ENCODE results near the gene TSNAX.
A peak's percentile ranks its signal among the peaks of the same experiment; 100 is the strongest.
"Not testable (repeated sequence)": the region's sequence is repeated elsewhere in the genome, so short reads cannot be mapped to it uniquely, and the experiment has no call there.

TSNAX gene

DNA sequence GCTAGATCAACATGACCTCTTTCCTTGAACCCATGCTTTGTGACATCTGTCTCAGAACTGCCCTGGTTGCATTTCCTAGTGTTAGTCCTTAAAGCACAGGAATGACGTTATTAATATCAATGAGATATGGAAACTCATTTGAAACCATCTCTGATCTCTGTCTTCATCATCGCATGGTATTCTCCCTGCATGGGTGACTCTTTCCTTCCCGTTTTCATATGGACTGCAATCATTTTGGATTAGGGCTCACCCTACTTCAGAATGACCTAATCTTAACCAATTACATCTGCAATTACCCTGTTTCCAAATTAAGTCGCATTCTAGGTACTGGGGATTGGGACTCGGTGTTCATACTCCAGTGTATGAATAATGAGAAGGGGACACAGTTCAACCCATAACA is 56.5 kb downstream of the TSNAX start:
- H3K27me3 ChIP-seq (ENCODE audit: insufficient read depth, low read length), result no peaks in the 10 kb centered on the region
- H3K4me3 ChIP-seq (ENCODE audit: low read depth, low read length), result no peak overlapping the region
- H3K36me3 ChIP-seq (ENCODE audit: insufficient read depth, low read length), result no peaks in the 10 kb centered on the region
- H2AFZ ChIP-seq (ENCODE audit: low read length, unreplicated experiment), result no peak overlapping the region
- H3K4me1 ChIP-seq (ENCODE audit: control insufficient read depth, insufficient read depth, low read length, unreplicated experiment), result peaks cover 4% of the 10 kb centered on the region
- no peak overlapping the region for H3K27ac ChIP-seq (ENCODE audit: low read depth, low read length)
- H3K79me2 ChIP-seq (ENCODE audit: control insufficient read depth, insufficient read depth, low read length, unreplicated experiment), result no peaks in the 10 kb centered on the region

DNA sequence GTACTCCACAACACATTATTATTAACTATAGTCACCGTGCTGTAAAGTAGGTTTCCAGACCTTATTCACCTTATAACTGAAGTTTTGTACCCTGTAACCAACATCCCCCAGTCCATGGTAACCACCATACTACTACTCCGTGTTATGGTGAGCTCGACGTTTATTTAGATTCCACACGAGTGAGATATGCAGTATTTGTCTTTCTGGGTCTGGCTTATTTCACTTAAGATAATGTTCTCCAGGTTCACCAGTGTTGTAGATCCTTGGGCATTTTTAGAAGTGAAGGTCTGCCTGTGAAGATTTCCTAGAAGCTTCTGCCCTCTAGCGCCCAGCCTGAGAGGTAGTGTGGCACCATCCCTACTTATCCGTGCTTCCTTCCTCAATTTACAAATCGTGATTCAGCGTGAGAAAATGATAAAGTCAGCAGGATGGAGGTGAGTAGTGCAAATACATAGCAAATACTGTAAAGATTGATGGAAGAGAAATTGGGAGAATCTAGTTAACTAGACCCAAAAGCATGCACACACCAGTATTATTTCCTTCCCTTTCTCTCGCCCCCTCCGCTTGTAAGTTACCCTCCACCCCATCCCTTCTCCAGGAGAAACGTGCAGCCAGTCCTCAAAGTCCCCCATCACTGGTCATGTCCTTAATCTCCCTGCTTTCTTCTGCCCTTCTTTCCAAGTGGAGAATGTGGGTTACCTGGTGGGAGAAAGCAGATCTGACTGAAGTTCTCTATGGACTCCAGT is 62.2 kb downstream of the TSNAX start:
- H3K27ac ChIP-seq (ENCODE audit: low read depth, low read length), result no peak overlapping the region
- no peaks in the 10 kb centered on the region for H3K4me1 ChIP-seq (ENCODE audit: control insufficient read depth, insufficient read depth, low read length, unreplicated experiment)
- no peak overlapping the region for H3K4me3 ChIP-seq (ENCODE audit: low read depth, low read length)
- H3K79me2 ChIP-seq (ENCODE audit: control insufficient read depth, insufficient read depth, low read length, unreplicated experiment), result no peaks in the 10 kb centered on the region
- no peaks in the 10 kb centered on the region for H3K36me3 ChIP-seq (ENCODE audit: insufficient read depth, low read length)
- no peaks in the 10 kb centered on the region for H3K27me3 ChIP-seq (ENCODE audit: insufficient read depth, low read length)
- peak overlapping the region; percentile 67 for H2AFZ ChIP-seq (ENCODE audit: low read length, unreplicated experiment)

DNA sequence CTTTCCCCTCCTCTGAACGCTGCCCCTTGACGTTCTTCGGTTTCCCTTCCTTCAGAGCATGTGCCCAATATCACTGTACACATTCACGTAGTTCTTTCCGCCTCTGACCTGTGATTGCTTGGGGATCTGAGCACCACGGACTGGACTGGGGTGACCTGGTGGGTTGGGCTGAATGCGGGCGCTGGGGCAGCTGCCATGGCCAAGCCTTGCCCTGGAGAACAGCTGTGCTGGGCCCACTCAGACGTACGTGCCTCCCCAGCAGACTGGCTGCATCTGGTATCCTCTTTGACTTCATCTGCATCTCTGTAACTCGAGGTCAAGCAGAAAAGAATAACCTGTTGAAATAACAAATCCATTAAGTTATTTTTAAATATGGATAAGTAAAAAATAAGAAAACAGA is 63.0 kb downstream of the TSNAX start:
- no peak overlapping the region for H3K4me3 ChIP-seq (ENCODE audit: low read depth, low read length)
- H2AFZ ChIP-seq (ENCODE audit: low read length, unreplicated experiment), result no peak overlapping the region
- no peaks in the 10 kb centered on the region for H3K36me3 ChIP-seq (ENCODE audit: insufficient read depth, low read length)

DNA sequence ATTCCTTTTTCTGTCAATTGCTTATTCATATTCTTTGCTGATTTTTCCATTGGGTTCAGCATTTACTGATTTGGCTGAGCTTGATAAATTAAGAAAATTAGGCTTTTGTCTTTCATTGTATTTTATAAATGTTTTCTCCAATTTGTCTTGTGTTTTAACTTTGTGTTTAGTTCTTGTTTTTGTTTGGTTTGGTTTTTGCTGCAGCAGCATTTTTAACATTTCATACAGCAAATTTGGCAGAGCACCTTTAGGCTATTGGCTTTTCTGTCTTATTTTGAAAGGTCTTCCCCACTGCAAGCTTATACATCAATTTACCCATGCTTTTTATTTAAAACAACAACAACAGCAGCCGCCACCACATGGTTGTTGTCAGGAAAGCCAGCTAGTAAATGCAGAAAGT is 64.3 kb downstream of the TSNAX start:
- Histone ChIP-seq H3K27ac (ENCODE audit: low read depth, low read length) (no peak overlapping the region), H3K4me1 (ENCODE audit: control insufficient read depth, insufficient read depth, low read length, unreplicated experiment) (no peaks in the 10 kb centered on the region), H3K36me3 (ENCODE audit: insufficient read depth, low read length) (no peaks in the 10 kb centered on the region), H3K79me2 (ENCODE audit: control insufficient read depth, insufficient read depth, low read length, unreplicated experiment) (no peaks in the 10 kb centered on the region), H3K27me3 (ENCODE audit: insufficient read depth, low read length) (no peaks in the 10 kb centered on the region), H2AFZ (ENCODE audit: low read length, unreplicated experiment) (no peak overlapping the region), H3K4me3 (ENCODE audit: low read depth, low read length) (no peak overlapping the region)

More for the DNA sequence above, 63.0 kb downstream of the TSNAX start:
- Histone ChIP-seq H3K79me2 (ENCODE audit: control insufficient read depth, insufficient read depth, low read length, unreplicated experiment) (no peaks in the 10 kb centered on the region), H3K27me3 (ENCODE audit: insufficient read depth, low read length) (no peaks in the 10 kb centered on the region), H3K4me1 (ENCODE audit: control insufficient read depth, insufficient read depth, low read length, unreplicated experiment) (no peaks in the 10 kb centered on the region), H3K27ac (ENCODE audit: low read depth, low read length) (no peak overlapping the region)

DNA sequence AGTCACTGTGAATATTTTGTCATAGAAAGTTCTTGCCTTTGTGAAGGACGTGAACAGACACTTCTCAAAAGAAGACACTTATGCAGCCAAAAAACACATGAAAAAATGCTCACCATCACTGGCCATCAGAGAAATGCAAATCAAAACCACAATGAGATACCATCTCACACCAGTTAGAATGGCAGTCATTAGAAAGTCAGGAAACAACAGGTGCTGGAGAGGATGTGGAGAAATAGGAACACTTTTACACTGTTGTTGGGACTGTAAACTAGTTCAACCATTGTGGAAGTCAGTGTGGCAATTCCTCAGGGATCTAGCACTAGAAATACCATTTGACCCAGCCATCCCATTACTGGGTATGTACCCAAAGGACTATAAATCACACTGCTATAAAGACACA is 64.8 kb downstream of the TSNAX start:
- H3K4me1 ChIP-seq (ENCODE audit: control insufficient read depth, insufficient read depth, low read length, unreplicated experiment); H2AFZ ChIP-seq (ENCODE audit: low read length, unreplicated experiment); H3K36me3 ChIP-seq (ENCODE audit: insufficient read depth, low read length); H3K27me3 ChIP-seq (ENCODE audit: insufficient read depth, low read length); H3K27ac ChIP-seq (ENCODE audit: low read depth, low read length); H3K4me3 ChIP-seq (ENCODE audit: low read depth, low read length); H3K79me2 ChIP-seq (ENCODE audit: control insufficient read depth, insufficient read depth, low read length, unreplicated experiment): not testable (repeated sequence)

DNA sequence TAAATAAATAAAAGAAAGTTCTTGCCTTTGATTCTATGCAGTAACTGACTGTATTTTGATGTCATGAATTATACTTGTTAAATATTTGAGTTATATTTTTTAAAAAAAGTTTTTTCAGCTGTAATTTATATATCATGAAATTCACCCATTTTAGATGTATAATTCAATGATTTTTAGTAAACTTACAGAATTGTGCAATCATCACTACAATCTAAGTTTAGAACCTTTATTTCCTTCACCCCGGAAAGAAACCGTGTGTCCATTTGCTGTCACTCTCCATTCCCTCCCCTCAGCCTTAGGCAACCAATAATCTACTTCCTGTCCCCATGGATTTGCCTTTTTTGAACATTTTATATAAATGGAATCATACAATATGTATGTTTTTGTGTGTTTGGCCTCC is 65.7 kb downstream of the TSNAX start:
- H3K79me2 ChIP-seq (ENCODE audit: control insufficient read depth, insufficient read depth, low read length, unreplicated experiment), result no peaks in the 10 kb centered on the region
- no peaks in the 10 kb centered on the region for H3K4me1 ChIP-seq (ENCODE audit: control insufficient read depth, insufficient read depth, low read length, unreplicated experiment)
- H3K27me3 ChIP-seq (ENCODE audit: insufficient read depth, low read length), result no peaks in the 10 kb centered on the region
- no peak overlapping the region for H3K27ac ChIP-seq (ENCODE audit: low read depth, low read length)
- no peak overlapping the region for H3K4me3 ChIP-seq (ENCODE audit: low read depth, low read length)
- no peaks in the 10 kb centered on the region for H3K36me3 ChIP-seq (ENCODE audit: insufficient read depth, low read length)
- no peak overlapping the region for H2AFZ ChIP-seq (ENCODE audit: low read length, unreplicated experiment)

DNA sequence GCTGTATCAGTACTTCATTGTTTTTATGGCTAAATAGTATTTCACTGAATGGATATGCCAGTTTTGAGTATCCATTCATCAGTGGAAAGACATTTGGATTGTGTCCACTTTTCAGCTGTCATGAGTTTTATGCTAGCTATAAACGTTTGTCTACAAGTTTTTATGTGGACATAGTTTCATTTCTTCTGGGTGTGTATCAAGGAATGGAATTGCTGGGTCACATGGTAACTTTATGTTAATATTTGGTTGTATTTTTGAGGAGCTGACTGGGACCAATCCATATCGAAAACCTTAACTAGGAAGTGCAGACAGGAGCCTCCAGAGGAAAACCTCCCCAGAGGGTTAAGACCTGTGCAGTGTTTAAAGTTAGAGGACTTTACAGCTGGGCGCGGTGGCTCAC is 66.3 kb downstream of the TSNAX start:
- Histone ChIP-seq H3K27ac (ENCODE audit: low read depth, low read length) (no peak overlapping the region), H3K36me3 (ENCODE audit: insufficient read depth, low read length) (no peaks in the 10 kb centered on the region), H2AFZ (ENCODE audit: low read length, unreplicated experiment) (no peak overlapping the region), H3K4me3 (ENCODE audit: low read depth, low read length) (no peak overlapping the region), H3K27me3 (ENCODE audit: insufficient read depth, low read length) (no peaks in the 10 kb centered on the region), H3K79me2 (ENCODE audit: control insufficient read depth, insufficient read depth, low read length, unreplicated experiment) (no peaks in the 10 kb centered on the region), H3K4me1 (ENCODE audit: control insufficient read depth, insufficient read depth, low read length, unreplicated experiment) (no peaks in the 10 kb centered on the region)

DNA sequence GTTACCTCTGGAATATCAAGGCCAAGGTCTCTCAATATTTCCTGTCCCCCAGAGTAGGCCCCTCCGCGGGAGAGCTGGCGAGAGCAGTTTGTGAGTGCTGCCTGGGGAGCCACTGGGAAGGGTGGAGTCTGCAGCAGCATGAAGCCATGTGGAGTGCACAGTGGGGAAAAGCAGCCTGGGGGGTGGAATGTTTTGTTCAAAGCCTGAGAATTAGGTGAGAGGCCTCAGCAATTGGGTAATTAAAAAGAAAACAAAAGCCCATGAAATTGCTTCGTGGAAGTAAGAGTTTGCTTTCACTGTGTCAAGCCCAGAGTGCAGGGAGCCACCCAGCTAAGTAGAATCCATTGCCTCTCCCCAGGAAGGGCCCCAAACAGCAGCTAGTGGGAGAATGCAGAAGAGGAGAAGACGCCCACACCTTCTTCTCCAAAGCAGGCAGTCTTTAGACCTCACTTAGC is 67.9 kb downstream of the TSNAX start:
- Histone ChIP-seq H3K27ac (ENCODE audit: low read depth, low read length) (no peak overlapping the region), H3K4me3 (ENCODE audit: low read depth, low read length) (no peak overlapping the region), H2AFZ (ENCODE audit: low read length, unreplicated experiment) (no peak overlapping the region), H3K36me3 (ENCODE audit: insufficient read depth, low read length) (no peaks in the 10 kb centered on the region), H3K27me3 (ENCODE audit: insufficient read depth, low read length) (no peaks in the 10 kb centered on the region), H3K79me2 (ENCODE audit: control insufficient read depth, insufficient read depth, low read length, unreplicated experiment) (no peaks in the 10 kb centered on the region), H3K4me1 (ENCODE audit: control insufficient read depth, insufficient read depth, low read length, unreplicated experiment) (peaks cover 9% of the 10 kb centered on the region)

DNA sequence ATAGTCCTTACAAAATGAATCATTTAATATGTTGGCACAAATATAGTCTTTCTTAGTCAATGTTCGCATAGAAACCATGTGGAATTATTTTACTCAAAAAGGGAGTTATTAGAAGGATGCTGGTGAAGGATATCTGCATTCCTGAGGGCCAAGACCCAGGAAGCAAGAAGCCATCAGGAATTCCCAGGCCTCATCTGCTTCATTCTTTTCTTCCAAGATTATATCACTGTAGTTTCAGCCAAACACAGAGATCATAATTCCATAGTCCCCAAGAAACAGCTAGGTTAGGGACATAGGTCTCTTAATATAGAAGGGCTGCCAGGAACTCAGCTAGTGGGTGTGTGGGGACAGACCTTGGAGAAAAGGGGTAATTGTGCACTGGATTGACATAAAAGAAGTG is 69.5 kb downstream of the TSNAX start:
- H3K27me3 ChIP-seq (ENCODE audit: insufficient read depth, low read length), result no peaks in the 10 kb centered on the region
- no peak overlapping the region for H2AFZ ChIP-seq (ENCODE audit: low read length, unreplicated experiment)
- H3K4me1 ChIP-seq (ENCODE audit: control insufficient read depth, insufficient read depth, low read length, unreplicated experiment), result peaks cover 18% of the 10 kb centered on the region
- no peak overlapping the region for H3K27ac ChIP-seq (ENCODE audit: low read depth, low read length)
- no peaks in the 10 kb centered on the region for H3K36me3 ChIP-seq (ENCODE audit: insufficient read depth, low read length)
- H3K79me2 ChIP-seq (ENCODE audit: control insufficient read depth, insufficient read depth, low read length, unreplicated experiment), result no peaks in the 10 kb centered on the region
- H3K4me3 ChIP-seq (ENCODE audit: low read depth, low read length), result no peak overlapping the region

DNA sequence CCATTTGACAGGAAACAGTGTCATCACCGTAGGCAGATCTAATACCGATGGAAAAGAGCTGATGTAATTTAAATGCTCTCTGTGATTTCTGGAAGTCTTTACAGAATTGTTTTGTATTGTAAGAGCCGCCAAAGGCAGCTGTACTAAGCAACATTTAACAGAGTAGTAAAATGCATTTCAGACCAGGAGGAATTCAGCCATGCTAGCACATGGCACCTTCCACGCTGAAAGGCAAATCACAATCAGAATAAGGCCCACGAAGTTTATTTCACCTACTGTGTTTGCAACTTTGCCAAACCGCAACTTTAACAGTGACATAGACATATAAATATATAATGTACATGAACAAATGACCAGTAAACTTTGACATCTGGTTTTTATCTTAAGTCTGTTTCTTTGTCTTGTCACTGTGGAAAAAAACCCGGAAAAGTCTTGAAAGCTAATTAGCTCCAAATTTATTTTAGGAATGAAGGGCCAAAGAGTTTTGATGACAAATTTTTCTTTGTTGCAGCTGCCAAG is 72.0 kb downstream of the TSNAX start:
- Histone ChIP-seq H3K27me3 (ENCODE audit: insufficient read depth, low read length) (no peaks in the 10 kb centered on the region), H3K36me3 (ENCODE audit: insufficient read depth, low read length) (no peaks in the 10 kb centered on the region), H3K79me2 (ENCODE audit: control insufficient read depth, insufficient read depth, low read length, unreplicated experiment) (no peaks in the 10 kb centered on the region), H3K4me1 (ENCODE audit: control insufficient read depth, insufficient read depth, low read length, unreplicated experiment) (peaks cover 18% of the 10 kb centered on the region), H3K4me3 (ENCODE audit: low read depth, low read length) (peak overlapping the region; percentile 7; the same call in 1 of the 2 replicates), H2AFZ (ENCODE audit: low read length, unreplicated experiment) (peak overlapping the region; percentile 89), H3K27ac (ENCODE audit: low read depth, low read length) (no peak overlapping the region)

Data from ACC112 (cell line).